ENCODE data around the gene IPMK. TPM values are rescaled to one million over a fixed set of nuclear protein-coding genes. Genes with fewer than 3 reads are reported as not detected.

IPMK gene
- total RNA-seq, 3 donors from 2014 or later (not counting 1 experiment from before 2014, with no cell fraction given) = 4.4 to 5.7 (median 4.6) TPM

GRCh38 chr10:58278274-58278961 lies 10.7 kb upstream of the IPMK start:
- H3K9me3 Mint-ChIP-seq = no peaks in the 10 kb centered on the region
- H3K27ac Mint-ChIP-seq = no peak overlapping the region
- WGBS (ENCODE audit: insufficient coverage) = 75% methylated on average over 5 of the region's 7 CpGs
- intact Hi-C loops (cut with micrococcal nuclease) = no loop called here
- Histone ChIP-seq H3K27ac (ENCODE audit: low read length) (no peak overlapping the region), H3K36me3 (ENCODE audit: control insufficient read depth, insufficient read depth, low read length) (peaks cover 6% of the 10 kb centered on the region), H3K27me3 (ENCODE audit: control insufficient read depth, insufficient read depth, low read length) (no peaks in the 10 kb centered on the region), H3K9me3 (ENCODE audit: control insufficient read depth, insufficient read depth, low read length) (no peaks in the 10 kb centered on the region), H3K4me3 (ENCODE audit: low read length) (no peak overlapping the region), H3K4me1 (ENCODE audit: control insufficient read depth, insufficient read depth, low read length) (no peaks in the 10 kb centered on the region)
- no peak for DNase-seq
- H3K36me3 Mint-ChIP-seq = no peaks in the 10 kb centered on the region
- H3K27me3 Mint-ChIP-seq (ENCODE audit: low read depth in 2 of 2) = no peaks in the 10 kb centered on the region
- no peak for ATAC-seq
- H3K4me3 Mint-ChIP-seq = no peak overlapping the region
- no peak for TF ChIP-seq CTCF (IDR thresholded peaks at IDR 0.05)
- H3K4me1 Mint-ChIP-seq = peaks cover 10 to 12% of the 10 kb centered on the region in 2 donors

GRCh38 chr10:58275908-58276307 lies 8.2 kb upstream of the IPMK start:
- Mint-ChIP-seq H3K4me3 (no peak overlapping the region), H3K36me3 (no peaks in the 10 kb centered on the region), H3K4me1 (peaks cover 6 to 9% of the 10 kb centered on the region in 2 donors), H3K27ac (no peak overlapping the region), H3K27me3 (ENCODE audit: low read depth in 2 of 2) (no peaks in the 10 kb centered on the region), H3K9me3 (no peaks in the 10 kb centered on the region)
- intact Hi-C loops (cut with micrococcal nuclease) = no loop called here
- H3K27me3 ChIP-seq (ENCODE audit: control insufficient read depth, insufficient read depth, low read length) = no peaks in the 10 kb centered on the region
- H3K4me1 ChIP-seq (ENCODE audit: control insufficient read depth, insufficient read depth, low read length) = no peaks in the 10 kb centered on the region
- TF ChIP-seq CTCF (IDR thresholded peaks at IDR 0.05) = no peak
- ATAC-seq = no peak
- H3K9me3 ChIP-seq (ENCODE audit: control insufficient read depth, insufficient read depth, low read length) = no peaks in the 10 kb centered on the region
- H3K4me3 ChIP-seq (ENCODE audit: low read length) = no peak overlapping the region
- no peak for DNase-seq
- no peak overlapping the region for H3K27ac ChIP-seq (ENCODE audit: low read length)
- peaks cover 6% of the 10 kb centered on the region for H3K36me3 ChIP-seq (ENCODE audit: control insufficient read depth, insufficient read depth, low read length)

- 96% methylated on average over 2 of the region's 2 CpGs for WGBS (ENCODE audit: insufficient coverage)
- H3K4me1 ChIP-seq (ENCODE audit: control insufficient read depth, insufficient read depth, low read length) = no peaks in the 10 kb centered on the region
- no peak overlapping the region for H3K27ac ChIP-seq (ENCODE audit: low read length)
- intact Hi-C loops (cut with micrococcal nuclease) = no loop called here
- H3K4me3 ChIP-seq (ENCODE audit: low read length) = no peak overlapping the region
- ATAC-seq (no peak), DNase-seq (no peak)
- Mint-ChIP-seq H3K36me3 (no peaks in the 10 kb centered on the region), H3K27ac (no peak overlapping the region), H3K4me3 (no peak overlapping the region), H3K27me3 (ENCODE audit: low read depth in 2 of 2) (no peaks in the 10 kb centered on the region), H3K9me3 (no peaks in the 10 kb centered on the region), H3K4me1 (peaks cover 5 to 6% of the 10 kb centered on the region in 2 donors)
- H3K27me3 ChIP-seq (ENCODE audit: control insufficient read depth, insufficient read depth, low read length) = no peaks in the 10 kb centered on the region
- no peak for TF ChIP-seq CTCF (IDR thresholded peaks at IDR 0.05)
- H3K36me3 ChIP-seq (ENCODE audit: control insufficient read depth, insufficient read depth, low read length) = peaks cover 6% of the 10 kb centered on the region
- no peaks in the 10 kb centered on the region for H3K9me3 ChIP-seq (ENCODE audit: control insufficient read depth, insufficient read depth, low read length)
Observed at GRCh38 chr10:58275261-58275660, 7.6 kb upstream of the IPMK start.

Data from natural killer cell (primary cell).